ENCODE results near the gene TMEM54. TPM values are rescaled to one million over a fixed set of nuclear protein-coding genes. Genes with fewer than 3 reads are reported as not detected.

Gene TMEM54
- total and polyA plus RNA-seq, 2 of the 13 experiments (the other 11 are each of a cell fraction or from before 2014, with no cell fraction given): 2.5 to 2.9 TPM

- TF ChIP-seq ZHX1 (CRISPR knock-in tag; IDR thresholded peaks at IDR 0.05; ENCODE audit: low read depth) (peak; percentile 67), CBX1 (IDR thresholded peaks at IDR 0.05; ENCODE audit: low read depth) (no peak), DMAP1 (CRISPR knock-in tag; IDR thresholded peaks at IDR 0.05) (0 out of 2 replicates have a peak, but pooled peaks have one; percentile 24), ZNF263 (CRISPR knock-in tag; IDR thresholded peaks at IDR 0.05) (peak; percentile 76), MXD4 (CRISPR knock-in tag; IDR thresholded peaks at IDR 0.05) (peak; percentile 96), ZNF281 (CRISPR knock-in tag; IDR thresholded peaks at IDR 0.05; ENCODE audit: borderline replicate concordance) (peak; percentile 72), PPARG (CRISPR knock-in tag; conservative IDR thresholded peaks at IDR 0.05) (peak; percentile 87), JUN (CRISPR knock-in tag; IDR thresholded peaks at IDR 0.05) (peak; percentile 76; the same call in 1 of the 2 replicates), HOXA7 (CRISPR knock-in tag; IDR thresholded peaks at IDR 0.05) (peak; percentile 87), NFIB (CRISPR knock-in tag; IDR thresholded peaks at IDR 0.05; ENCODE audit: borderline replicate concordance) (no peak), HNRNPK (IDR thresholded peaks at IDR 0.05; ENCODE audit: low read depth, low read length, poor library complexity, severe bottlenecking) (peak; percentile 38), ZNF672 (CRISPR knock-in tag; IDR thresholded peaks at IDR 0.05) (peak; percentile 61), KLF13 (CRISPR knock-in tag; IDR thresholded peaks at IDR 0.05) (peak; percentile 89; the same call in 1 of the 2 replicates), REXO4 (CRISPR knock-in tag; IDR thresholded peaks at IDR 0.05; ENCODE audit: borderline replicate concordance) (peak; percentile 82; the same call in 1 of the 2 replicates), HOXA3 (CRISPR knock-in tag; IDR thresholded peaks at IDR 0.05) (peak; percentile 78), NCOA1 (CRISPR knock-in tag; IDR thresholded peaks at IDR 0.05) (peak; percentile 85; the same call in 1 of the 2 replicates), ZNF317 (CRISPR knock-in tag; IDR thresholded peaks at IDR 0.05) (peak; percentile 93), ZNF414 (CRISPR knock-in tag; IDR thresholded peaks at IDR 0.05) (peak; percentile 94), ZNF740 (CRISPR knock-in tag; IDR thresholded peaks at IDR 0.05) (peak; percentile 33; the same call in 1 of the 2 replicates), PREB (CRISPR knock-in tag; IDR thresholded peaks at IDR 0.05) (0 out of 2 replicates have a peak, but pooled peaks have one; percentile 81)
Observed at GRCh38 chr1:32886004-32886827, 15.0 kb downstream of the TMEM54 start, which contains the start of gene HPCA (continued).
